ENCODE data around the gene DOCK4. TPM values are rescaled to one million over a fixed set of nuclear protein-coding genes. Genes with fewer than 3 reads are reported as not detected.

The DOCK4 gene
- polyA plus RNA-seq, 2 of the 4 experiments (the other 2 are of a cell fraction): 13.7 to 15.7 TPM

- no peak overlapping the region for H3K27ac ChIP-seq
- POLR2A ChIA-PET: no interaction called here
- no peak overlapping the region for H3K4me2 ChIP-seq
- FAIRE-seq (no peak), DNase-seq (ENCODE audit: low read depth in 1 of 2, low spot score in 1 of 2) (no peak), ATAC-seq (no peak)
- peaks cover 10% of the 10 kb centered on the region; the same call in 1 of the 3 replicates for H3K4me1 ChIP-seq
- CTCF ChIA-PET: interaction anchor here (0.7 kb wide), 1 partner anchor 285 kb away, joined by 3 read pairs; no protein-coding TSS in a partner anchor
- no peak overlapping the region for H3K4me3 ChIP-seq
- no peaks in the 10 kb centered on the region for H3K9me3 ChIP-seq
- TF ChIP-seq EHMT2 (IDR thresholded peaks at IDR 0.05; ENCODE audit: low read depth) (no peak), JUNB (IDR thresholded peaks at IDR 0.05) (no peak), JUN (IDR thresholded peaks at IDR 0.05) (no peak), HOXB5 (CRISPR knock-in tag; IDR thresholded peaks at IDR 0.05) (no peak), NFE2L2 (conservative IDR thresholded peaks at IDR 0.05; ENCODE audit: low read length) (no peak), CBX8 (IDR thresholded peaks at IDR 0.05) (no peak), RFX5 (IDR thresholded peaks at IDR 0.05) (no peak), MAZ (IDR thresholded peaks at IDR 0.05; ENCODE audit: borderline replicate concordance, low read depth, low read length) (no peak), NR3C1 (IDR thresholded peaks at IDR 0.05) (no peak), ZC3H11A (IDR thresholded peaks at IDR 0.05) (no peak), BHLHE40 (IDR thresholded peaks at IDR 0.05; ENCODE audit: low read depth, low read length) (no peak), SREBF2 (IDR thresholded peaks at IDR 0.05) (no peak), ATOH8 (CRISPR knock-in tag; IDR thresholded peaks at IDR 0.05; ENCODE audit: low read depth) (no peak), ELK1 (IDR thresholded peaks at IDR 0.05; ENCODE audit: low read depth, low read length) (no peak), ESRRA (IDR thresholded peaks at IDR 0.05; ENCODE audit: borderline replicate concordance, low read length) (no peak)
These were observed 255.1 kb downstream of the DOCK4 start for GRCh38 chr7:111951052-111951451.

GRCh38 chr7:111942450-111943081, 263.6 kb downstream of the DOCK4 start:
- DNase-seq (ENCODE audit: low read depth in 1 of 2, low spot score in 1 of 2) (no peak), FAIRE-seq (no peak), ATAC-seq (no peak)
- TF ChIP-seq ZC3H11A (IDR thresholded peaks at IDR 0.05) (no peak), RNF2 (IDR thresholded peaks at IDR 0.05; ENCODE audit: borderline replicate concordance, low read depth) (no peak), MAZ (IDR thresholded peaks at IDR 0.05; ENCODE audit: borderline replicate concordance, low read depth, low read length) (no peak), PBX3 (IDR thresholded peaks at IDR 0.05) (no peak), POLR2AphosphoS2 (conservative IDR thresholded peaks at IDR 0.05; ENCODE audit: low read length) (no peak), RARB (CRISPR knock-in tag; IDR thresholded peaks at IDR 0.05) (no peak), CEBPB (IDR thresholded peaks at IDR 0.05) (no peak), EHMT2 (IDR thresholded peaks at IDR 0.05; ENCODE audit: low read depth) (no peak), USF2 (IDR thresholded peaks at IDR 0.05) (no peak), HDAC2 (IDR thresholded peaks at IDR 0.05) (no peak), BCL3 (IDR thresholded peaks at IDR 0.05) (no peak), RFX5 (IDR thresholded peaks at IDR 0.05) (no peak), EHF (CRISPR knock-in tag; IDR thresholded peaks at IDR 0.05) (no peak)
- POLR2A ChIA-PET: no interaction called here
- Histone ChIP-seq H3K4me1 (no peaks in the 10 kb centered on the region), H3K4me3 (no peak overlapping the region), H3K4me2 (no peak overlapping the region), H3K27ac (no peak overlapping the region), H3K9me3 (peaks cover 17% of the 10 kb centered on the region)
- CTCF ChIA-PET: no interaction called here
- WGBS (ENCODE audit: missing lambda C conversion rate): 87% methylated on average over 5 of the region's 5 CpGs
